ENCODE data around the gene PEPD. TPM values are rescaled to one million over a fixed set of nuclear protein-coding genes. Genes with fewer than 3 reads are reported as not detected.

The PEPD gene
- total and polyA plus RNA-seq, 2 donors (not counting 3 experiments of a cell fraction or from before 2014, with no cell fraction given) = 73.7 to 126 TPM

DNA sequence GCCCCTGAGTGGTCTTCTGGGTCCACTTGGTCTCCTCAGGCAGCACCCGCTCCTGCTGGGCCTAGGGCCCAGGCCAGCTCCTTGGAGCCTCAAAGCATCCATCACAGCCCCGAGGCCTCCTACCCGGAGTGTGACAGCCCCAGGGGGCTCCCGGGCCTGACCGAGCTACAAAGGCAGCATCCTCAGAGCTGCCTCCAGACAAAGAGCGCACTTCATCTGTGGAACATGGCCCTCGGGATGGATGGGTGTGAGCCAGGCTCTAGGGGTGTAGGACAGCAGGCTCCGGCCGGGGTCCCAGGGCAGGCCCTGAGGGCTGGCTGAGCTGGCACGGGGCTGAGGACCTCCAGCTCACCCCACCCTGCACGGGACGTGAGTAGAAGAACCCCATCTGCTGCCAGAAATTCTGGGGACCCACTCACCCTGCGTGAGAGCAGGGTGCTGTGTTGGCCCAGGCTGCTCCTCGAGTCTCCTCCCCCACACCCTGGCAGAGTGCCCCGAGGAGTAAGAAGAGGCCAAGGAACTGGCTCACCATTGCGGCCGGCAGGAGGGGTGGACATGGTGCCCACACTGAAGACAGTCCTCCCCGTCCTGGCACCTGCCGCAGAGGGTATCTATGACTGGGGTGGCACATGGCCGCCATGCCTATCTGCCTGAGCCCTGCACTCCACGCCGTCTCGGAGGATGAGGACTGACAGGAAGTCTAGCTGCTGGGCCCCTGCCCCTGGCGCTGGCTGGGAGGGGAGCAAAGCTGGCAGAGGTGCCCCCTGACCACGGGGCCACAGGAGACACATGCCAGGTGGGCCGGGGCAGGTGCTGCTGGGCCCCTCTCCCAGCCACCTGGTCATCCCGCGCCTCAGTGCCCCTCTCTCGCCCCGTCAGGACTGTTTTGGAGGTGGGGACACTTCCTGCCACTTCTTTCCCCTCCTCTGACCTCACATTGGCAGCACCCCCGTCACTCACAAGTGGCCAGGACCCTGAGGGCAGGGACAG, 125.7 kb downstream of the PEPD start:
- no TSS peak for BruUV-seq (replicated peaks)
- no peaks in the 10 kb centered on the region for H3K79me2 ChIP-seq (ENCODE audit: control insufficient read depth, insufficient read depth, low read length)
- H2AFZ ChIP-seq (ENCODE audit: low read depth, low read length) = no peak overlapping the region
- no peak overlapping the region for H3K9ac ChIP-seq (replicated peaks; ENCODE audit: extremely low read depth, insufficient read depth, low read length)
- no peak for DNase-seq (ENCODE audit: low read depth, low spot score)
- ChIA-PET POLR2A (no interaction called here), CTCF (interaction anchor here (1.0 to 4.4 kb wide), 8 partner anchors 11 to 252 kb away, joined by 3 to 18 read pairs (median 9); partner anchors contain the start of gene CEBPG)
- H3K27ac ChIP-seq (ENCODE audit: insufficient read depth, low read depth, low read length) = no peak overlapping the region
- intact Hi-C loops (cut with micrococcal nuclease) = loop anchor here (2.0 to 5.0 kb wide), 2 partner anchors 19 to 94 kb away; partner anchors contain the start of gene CEBPA
- H3K4me2 ChIP-seq (ENCODE audit: insufficient read depth, low read length) = no peak overlapping the region
- no peaks in the 10 kb centered on the region for H3K36me3 ChIP-seq (ENCODE audit: control insufficient read depth in 2 of 2, extremely low read depth in 1 of 2, insufficient read depth in 2 of 2, low read length in 2 of 2)
- no peak overlapping the region for H3K4me3 ChIP-seq (replicated peaks in 1 of 3; ENCODE audit: insufficient read depth in 1 of 3, low read depth in 1 of 3, low read length in 3 of 3)
- no peaks in the 10 kb centered on the region for H3K9me1 ChIP-seq (replicated peaks; ENCODE audit: control insufficient read depth, extremely low read depth, insufficient read depth, low read length)
- peaks cover 19% of the 10 kb centered on the region for H3K4me1 ChIP-seq (ENCODE audit: control insufficient read depth, extremely low read depth, insufficient read depth, low read length)
- no peaks in the 10 kb centered on the region for H3K27me3 ChIP-seq (ENCODE audit: control insufficient read depth in 2 of 2, insufficient read depth in 2 of 2, low read length in 2 of 2)
- dilution Hi-C loops (cut with MboI; ENCODE audit: extremely low pct_ligation_motif_present, low sequenced_read_pairs) = no loop called here
- FAIRE-seq = no peak
- no peaks in the 10 kb centered on the region for H3K9me3 ChIP-seq (replicated peaks; ENCODE audit: control insufficient read depth, insufficient read depth, low read length)
- TF ChIP-seq JUN (IDR thresholded peaks at IDR 0.05; ENCODE audit: borderline replicate concordance, insufficient read depth, insufficient read length, low read depth) (no peak), POLR2A (IDR thresholded peaks at IDR 0.05; ENCODE audit: low read depth, low read length) (no peak), FOS (IDR thresholded peaks at IDR 0.05; ENCODE audit: borderline replicate concordance, insufficient read depth, low read length) (no peak), GATA2 (IDR thresholded peaks at IDR 0.05; ENCODE audit: insufficient read depth, insufficient read length, low read depth, low read length) (no peak), MYC (IDR thresholded peaks at IDR 0.05; ENCODE audit: low read depth, low read length) (no peak), POLR2AphosphoS5 (IDR thresholded peaks at IDR 0.05; ENCODE audit: insufficient read depth, low read depth, low read length) (no peak), EZH2 (IDR thresholded peaks at IDR 0.05; ENCODE audit: borderline replicate concordance, low read depth, low read length, severe bottlenecking) (no peak)
- TF ChIP-seq, protein P1, sequence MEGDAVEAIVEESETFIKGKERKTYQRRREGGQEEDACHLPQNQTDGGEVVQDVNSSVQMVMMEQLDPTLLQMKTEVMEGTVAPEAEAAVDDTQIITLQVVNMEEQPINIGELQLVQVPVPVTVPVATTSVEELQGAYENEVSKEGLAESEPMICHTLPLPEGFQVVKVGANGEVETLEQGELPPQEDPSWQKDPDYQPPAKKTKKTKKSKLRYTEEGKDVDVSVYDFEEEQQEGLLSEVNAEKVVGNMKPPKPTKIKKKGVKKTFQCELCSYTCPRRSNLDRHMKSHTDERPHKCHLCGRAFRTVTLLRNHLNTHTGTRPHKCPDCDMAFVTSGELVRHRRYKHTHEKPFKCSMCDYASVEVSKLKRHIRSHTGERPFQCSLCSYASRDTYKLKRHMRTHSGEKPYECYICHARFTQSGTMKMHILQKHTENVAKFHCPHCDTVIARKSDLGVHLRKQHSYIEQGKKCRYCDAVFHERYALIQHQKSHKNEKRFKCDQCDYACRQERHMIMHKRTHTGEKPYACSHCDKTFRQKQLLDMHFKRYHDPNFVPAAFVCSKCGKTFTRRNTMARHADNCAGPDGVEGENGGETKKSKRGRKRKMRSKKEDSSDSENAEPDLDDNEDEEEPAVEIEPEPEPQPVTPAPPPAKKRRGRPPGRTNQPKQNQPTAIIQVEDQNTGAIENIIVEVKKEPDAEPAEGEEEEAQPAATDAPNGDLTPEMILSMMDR (IDR thresholded peaks at IDR 0.05; ENCODE audit: extremely low read depth in 1 of 2, insufficient read depth in 1 of 2, low read depth in 1 of 2, low read length in 2 of 2) = no peak
- TF ChIP-seq, protein P2, sequence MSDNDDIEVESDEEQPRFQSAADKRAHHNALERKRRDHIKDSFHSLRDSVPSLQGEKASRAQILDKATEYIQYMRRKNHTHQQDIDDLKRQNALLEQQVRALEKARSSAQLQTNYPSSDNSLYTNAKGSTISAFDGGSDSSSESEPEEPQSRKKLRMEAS (IDR thresholded peaks at IDR 0.05; ENCODE audit: insufficient read depth, insufficient read length) = no peak
- no peaks in the 10 kb centered on the region for H4K20me1 ChIP-seq (replicated peaks; ENCODE audit: control insufficient read depth, extremely low read depth, insufficient read depth, low read length)
